HG02798 (cell line): ENCODE results near the gene LRRN2.

Experiments
- ATAC-seq: cut with Tn5 transposase; IDR thresholded peaks from one replicate; pipeline ENCODE4 v1.9.1; 2021; ENCODE audit warnings: mild to moderate bottlenecking; ENCODE audit not compliant: unreplicated experiment, poor library complexity

The LRRN2 gene

DNA sequence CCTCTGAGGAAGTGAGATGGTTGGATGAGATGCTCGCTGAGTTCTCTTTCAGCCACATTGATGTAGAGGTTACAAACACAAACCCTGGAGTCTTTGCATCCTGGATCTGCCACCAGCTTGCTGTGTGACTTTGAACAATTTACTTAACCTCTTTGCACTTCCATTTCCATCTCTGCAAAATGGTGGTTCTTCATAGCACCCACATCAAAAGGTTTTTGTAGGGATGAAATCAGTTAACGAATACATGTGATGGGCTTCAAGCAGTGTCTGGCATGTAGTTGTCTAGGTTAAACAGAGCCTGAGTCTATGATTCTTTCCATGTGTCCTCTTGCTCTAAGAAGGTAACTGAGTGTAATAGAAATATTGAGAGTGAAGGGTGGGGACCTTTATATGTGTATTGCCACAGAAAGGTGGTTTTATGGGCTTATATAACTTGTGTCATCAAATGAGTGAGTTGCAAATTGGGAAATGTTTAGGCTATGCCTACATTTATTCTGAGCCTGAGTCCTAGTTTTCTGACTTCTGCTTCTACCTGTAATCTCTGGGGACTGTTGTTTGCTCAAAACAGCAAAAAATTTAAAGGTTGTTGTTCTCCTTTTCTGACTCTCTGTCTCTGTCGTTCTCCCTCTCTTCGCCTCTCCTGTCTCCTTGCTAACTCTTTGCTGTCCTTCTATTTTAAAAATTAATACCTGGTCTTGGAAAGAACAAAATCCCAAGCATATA, 27.3 kb upstream of the LRRN2 start:
- no peak for ATAC-seq

DNA sequence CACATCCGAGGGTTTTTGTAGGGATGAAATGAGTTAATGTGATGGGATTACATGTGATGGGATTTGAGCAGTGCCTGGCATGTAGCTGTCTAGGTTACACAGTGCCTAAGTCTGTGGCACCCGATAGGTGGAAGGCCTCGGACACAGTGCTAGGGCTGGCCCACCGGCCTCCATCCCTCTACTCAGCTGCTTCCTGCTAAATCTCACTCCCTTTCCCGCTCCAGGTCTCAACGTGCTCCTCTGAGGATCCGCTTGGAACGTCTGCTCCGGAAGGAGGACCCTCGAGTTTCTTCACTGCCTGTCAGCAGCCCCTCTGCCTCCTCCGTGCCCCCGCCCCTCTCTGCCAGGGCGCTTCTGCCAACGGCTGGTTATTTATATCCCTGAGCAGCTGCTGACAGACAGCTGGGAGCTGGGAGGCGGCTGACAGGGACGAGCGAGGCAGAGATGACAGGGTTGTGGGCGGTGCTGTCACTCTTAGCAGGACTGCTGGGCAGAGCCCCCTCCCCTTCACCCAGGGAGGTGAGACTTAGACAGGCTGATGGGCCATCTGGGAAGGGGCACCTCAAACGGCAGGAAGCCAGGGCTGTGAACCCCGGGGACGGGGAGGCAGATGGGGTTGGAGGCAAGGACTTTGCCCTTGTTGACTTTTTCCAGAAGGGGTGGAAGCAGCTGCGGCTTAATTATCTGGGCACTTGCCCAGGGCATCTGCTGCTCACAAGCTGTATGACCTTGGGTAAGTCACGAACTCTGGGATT, 26.6 kb upstream of the LRRN2 start:
- no peak for ATAC-seq

DNA sequence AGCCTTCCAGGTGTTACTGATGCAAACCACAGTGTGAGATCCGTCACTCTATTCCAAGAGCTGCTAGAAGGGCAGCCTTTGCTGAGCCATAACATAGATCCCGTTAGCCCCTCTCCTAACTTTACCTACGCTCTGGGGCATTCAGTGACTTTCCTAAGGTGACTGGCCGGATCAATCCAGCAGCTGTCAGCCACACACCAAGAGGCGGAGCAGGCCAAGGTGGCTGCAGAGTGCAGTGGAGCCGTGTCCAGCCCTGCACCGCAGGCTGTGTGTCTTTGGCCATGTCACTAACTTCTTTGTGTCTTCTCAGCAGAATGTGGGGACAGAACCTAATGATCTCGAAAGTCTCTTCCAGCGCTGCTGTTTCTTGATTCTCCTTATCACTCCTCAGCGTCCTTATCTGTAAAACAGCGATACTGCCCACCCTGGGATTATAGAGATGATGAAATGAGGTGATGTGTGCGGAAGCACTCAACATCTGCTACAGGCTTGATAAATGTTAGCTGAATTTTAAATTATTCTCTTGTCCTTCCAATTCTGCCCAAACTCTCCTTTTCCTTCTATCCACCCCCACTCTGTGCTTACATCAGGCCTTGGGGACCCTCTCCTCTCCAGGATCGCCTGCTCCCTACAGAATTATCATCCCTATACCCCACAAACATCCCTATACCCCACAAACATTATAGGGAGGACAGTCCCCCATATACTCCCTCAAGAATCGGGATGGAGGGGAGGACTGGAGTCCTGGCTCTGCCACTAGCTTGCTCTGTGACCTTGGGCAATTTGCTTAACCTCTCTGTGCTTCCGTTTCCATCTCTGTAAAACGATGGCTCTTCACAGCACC, 25.8 kb upstream of the LRRN2 start:
- no peak for ATAC-seq

DNA sequence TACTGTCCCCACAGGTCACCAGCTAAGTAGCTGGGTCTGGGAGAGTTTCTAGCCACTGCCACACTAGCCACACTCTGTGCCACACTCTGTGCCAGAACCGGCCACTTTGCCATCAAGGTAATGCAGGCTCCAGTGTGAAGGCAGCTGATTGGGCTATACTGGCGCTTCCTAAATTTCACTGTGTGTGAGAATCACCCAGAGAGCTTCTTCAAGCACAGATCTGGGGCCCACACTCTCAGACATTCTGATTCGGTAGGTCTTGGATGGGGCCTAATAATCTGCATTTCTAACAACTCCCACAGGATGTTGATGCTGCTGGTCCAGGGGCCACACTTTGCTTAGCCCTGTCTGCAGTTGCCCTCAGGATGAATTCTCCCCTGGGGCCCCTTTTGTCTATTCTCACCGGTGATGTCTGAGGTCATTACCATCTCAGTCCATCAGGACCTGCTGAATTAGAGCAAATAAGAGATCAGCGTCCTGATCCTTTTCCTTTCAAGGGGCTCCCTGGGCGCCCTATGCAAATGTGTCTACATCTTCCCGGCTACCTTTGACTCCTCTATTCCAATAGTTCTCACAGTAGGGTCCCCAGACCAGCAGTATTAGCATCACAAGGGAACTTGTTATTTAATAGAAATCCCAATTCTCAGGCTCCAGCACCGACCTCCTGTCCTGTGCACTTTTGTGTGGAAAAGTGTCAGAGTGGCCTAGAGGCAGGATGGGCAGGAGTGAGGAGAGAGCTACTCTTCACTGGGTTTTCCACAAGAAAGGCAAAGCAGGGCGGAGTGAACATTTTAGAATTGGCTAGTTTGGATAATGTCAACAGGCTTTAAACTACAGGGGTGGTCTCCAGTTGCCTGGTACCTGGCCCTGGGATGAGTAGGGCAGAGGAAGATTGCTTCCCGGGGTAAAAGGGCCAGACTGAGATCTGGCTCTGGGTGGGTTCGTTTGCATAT, 24.7 kb upstream of the LRRN2 start:
- ATAC-seq: no peak

DNA sequence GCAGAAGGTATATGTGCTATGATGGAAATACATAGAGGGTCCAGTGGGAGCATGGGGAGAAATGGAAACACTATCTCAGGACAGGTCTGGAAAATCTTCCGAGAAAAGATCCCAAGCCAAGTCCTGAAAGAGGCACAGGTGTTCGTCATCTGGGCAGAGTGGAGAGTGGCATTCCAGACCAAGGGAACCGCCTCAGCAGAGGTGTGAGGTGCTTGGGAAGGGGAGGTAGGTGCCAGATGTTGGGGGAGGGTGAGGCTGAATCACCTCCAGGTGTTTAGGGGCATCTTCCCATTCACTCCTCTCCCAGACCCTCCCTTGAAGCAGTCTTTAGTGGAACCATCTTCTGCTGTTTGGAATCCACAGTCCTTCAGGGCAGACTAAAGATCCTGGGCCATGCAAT, 23.5 kb upstream of the LRRN2 start:
- ATAC-seq: no peak

DNA sequence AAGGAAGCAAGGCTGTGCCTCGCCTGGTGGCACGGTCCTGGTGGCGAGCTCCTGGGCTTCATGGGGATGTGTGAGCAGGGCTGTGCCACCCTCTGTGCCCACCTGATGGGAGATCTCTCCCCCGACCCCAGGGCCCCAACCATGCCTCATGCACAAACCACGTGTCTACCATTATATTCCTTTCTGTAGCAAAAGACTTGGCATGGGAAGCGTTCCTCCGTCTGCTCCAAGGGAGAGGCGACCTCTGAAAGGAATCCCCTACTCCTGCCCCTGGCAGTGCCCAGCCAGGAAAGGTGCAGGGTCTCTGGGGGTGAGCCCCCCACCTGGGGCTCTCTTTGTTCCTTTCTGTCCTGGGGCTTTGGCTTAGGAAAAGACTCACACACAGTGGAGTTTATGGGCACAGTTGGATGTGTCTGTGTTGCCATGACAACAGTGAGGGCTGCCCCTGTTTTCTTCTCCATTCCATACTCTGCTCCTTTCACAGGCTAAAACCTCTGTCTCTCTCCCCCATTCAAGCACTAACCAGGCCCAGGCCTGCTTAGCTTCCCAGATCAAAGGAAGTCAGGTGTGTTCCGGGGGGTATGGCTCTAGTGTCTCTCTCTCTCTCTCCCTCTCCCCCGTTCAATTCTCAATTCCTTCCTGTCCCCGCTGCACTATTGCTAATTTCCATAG, 21.4 kb upstream of the LRRN2 start:
- ATAC-seq: no peak

DNA sequence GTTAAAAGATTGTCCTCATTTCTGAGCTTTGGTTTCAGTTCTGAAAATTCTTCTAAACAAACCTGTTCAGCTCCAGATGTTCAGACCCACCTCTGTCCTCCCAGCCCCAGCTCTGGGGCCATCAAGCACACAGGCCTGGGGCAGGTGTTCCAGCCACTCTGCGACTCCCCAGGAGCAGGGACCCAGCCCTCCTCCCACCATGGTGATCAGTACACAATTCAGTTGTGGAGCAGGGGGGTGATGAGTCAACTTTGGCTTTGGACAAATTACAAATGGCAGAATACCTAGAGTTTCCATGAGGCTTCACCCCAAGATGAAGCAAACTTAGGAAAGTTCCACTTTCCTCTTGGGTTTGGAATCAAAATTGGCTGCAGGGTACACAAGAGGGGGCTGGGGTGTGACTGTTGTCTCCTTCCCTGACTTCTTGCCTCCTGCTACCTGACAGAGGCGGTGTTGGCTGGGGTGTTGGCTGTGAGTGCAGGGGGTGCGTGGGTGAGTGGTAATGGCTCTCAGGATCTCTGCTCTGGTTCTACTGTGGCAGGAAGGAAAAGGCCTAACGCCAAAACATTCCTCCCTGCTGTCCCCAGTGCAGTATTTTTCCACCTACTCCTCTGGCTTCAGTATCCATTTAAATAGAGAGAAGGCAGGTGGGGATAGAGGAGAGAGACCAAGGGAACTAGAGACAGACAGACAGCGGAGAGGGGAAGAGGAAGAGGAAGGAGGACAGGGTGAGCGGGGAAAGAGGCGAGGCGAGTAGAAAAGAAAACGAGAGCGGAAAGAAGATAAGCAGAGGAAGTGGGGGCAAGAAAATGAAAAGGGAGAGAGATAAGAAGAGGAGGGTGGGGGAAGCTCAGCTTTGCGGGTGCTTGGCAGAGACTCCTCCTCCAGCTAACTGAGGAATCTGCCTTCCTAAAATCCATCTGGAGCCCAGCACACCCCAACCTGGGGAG, 20.6 kb upstream of the LRRN2 start:
- no peak for ATAC-seq

DNA sequence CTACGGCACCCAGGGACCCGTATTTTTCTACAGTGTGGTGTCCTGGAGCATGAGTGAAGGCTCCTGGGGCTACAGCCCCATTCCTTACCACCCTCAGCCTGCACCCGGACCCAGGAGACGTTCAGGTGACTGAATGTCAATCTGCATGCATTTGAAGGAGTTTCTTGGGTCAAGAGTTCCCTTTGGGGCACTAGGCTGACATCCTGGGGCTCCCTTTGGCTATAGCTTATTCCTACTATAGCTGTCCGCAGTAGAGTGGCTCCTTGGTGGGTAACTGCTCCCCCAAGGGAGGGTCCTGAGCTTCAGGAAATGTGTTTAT, 19.9 kb upstream of the LRRN2 start:
- ATAC-seq: no peak

DNA sequence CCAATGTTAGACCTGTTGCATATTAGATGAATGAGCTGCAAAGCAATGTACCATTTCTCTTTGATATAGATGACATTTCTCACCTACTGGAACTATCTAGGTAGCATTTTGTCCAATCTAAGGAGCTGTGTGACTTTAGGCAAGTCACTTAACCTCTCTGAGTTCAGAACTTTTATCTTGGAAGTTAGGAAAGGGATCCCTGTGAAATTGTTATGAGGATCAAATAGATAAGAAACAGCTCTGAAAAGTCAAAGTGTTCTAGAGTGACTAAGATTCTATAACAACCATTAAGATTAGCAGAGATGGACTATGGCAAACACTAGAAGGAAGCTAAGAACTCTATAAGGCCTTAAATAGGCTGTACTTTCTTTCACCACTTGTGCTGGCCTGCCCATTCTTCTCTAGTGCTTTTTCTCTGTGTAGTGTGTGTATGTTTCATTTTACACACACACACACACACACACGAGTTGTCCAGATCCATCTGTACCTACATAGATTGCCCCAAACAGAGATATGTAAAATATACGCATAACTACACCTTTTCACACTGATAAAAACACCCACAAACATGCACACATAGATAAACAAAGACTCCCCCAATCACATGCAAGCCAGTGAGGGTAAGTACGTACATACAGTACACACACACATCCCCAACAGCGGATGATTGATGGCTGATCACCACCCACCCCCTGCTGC, 19.4 kb upstream of the LRRN2 start:
- no peak for ATAC-seq

DNA sequence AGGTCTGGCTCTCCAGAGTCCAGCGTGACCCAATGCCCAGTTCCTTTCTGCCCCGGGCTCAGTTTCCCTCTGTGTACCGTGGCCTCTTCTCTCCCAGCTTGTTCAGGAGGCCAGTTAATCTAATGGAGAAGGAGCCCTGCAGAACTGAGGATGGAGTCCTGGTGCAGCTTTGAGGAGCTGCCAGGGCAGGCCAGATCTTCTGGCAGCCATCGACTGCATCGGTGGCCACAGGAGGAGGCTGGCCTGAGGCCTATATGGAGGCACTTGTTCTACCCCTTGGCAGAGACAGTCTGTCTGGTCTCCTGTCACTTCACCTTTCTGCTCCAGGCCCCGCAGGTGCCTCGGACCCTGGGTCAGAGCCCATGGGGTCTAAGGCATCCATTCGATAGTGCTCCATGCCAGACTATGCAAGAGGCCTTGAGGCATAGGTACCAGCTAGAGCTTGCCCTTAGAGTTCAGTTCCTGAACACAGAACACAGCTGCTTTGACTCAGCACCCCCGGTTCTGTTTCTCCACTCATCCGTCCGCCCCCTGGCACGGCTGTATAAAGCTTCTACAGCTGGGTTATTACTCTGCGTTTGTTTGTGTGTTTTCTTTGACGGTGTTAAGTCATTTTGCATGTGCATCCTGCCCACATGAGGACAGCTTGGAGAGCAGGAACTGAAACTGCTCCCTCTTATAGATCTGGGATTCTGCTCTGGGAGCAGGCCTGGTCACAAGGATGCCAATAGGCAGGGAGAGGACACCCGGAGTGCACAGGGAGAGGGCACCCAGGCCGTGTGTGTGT, 18.5 kb upstream of the LRRN2 start:
- ATAC-seq: no peak

DNA sequence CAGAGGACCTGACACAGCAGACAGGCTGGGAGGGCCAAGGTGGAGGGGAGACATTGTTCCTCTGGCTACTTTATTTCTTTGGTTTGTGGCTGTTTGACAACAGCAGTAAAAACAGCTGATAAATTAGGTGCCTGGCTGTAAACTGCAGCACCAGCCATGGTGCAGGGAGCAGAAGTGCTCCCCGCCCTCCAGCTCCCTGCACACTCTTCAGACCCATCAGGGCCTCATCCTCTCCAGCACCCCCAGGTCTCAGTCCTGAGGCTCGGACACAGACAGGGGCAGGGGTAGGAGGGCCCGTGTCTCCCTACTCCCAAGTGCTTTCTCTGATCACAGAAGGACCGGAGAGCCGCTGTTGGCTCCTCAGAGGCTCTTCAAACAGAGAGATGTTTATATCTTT, 17.7 kb upstream of the LRRN2 start:
- ATAC-seq: no peak

DNA sequence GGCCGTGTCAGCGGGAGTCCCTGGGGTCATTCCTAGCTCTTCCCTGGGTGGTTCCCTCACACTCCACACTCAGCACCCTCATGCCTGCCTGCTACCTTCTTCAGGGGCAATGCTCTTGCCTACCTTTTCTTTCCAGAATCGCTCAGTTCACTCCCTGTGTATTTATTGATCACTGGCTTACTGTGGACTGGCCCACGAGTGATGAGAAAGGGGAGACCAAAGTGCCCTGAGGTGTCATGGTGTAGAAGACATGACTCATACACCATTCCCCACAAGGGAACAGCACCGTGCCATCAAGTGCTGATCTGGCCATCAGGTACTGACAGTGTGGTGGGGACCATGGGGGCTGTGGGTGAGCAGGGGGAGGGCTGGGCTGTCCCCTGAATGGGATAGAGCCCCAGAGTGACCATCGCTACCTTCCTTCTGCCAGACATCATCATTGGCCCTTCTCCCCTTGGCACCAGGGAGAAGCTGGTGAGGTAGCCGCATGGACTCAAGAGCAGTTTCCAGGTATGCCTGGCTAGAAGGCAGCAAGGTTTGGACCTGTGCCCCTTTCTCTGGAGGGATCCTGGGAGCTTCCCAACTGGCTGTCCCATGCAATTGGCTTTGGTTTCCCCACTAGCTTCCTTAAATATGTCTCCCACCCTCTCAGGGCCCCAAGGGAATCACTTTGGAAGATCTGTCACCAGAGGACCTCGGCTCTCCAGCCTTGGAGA, 17.2 kb upstream of the LRRN2 start:
- ATAC-seq: no peak

DNA sequence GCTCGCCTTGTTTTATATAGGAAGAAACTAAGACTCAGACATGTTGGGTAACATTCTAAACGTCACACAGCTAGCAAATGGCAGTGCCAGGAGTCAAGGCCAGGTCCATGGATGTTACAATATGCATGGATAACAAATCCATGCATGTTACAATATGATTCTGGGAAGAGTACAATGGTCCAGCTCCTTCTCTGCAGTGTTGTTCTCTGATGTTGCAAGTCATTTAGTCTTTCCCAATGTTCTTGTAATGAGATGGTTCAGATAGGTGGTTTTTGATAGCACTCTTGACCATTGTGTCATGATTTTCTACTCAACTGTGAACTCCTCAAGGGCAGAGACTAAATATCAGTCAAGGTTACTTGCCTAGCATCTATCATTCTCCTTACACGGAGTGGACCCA, 15.7 kb upstream of the LRRN2 start:
- no peak for ATAC-seq

DNA sequence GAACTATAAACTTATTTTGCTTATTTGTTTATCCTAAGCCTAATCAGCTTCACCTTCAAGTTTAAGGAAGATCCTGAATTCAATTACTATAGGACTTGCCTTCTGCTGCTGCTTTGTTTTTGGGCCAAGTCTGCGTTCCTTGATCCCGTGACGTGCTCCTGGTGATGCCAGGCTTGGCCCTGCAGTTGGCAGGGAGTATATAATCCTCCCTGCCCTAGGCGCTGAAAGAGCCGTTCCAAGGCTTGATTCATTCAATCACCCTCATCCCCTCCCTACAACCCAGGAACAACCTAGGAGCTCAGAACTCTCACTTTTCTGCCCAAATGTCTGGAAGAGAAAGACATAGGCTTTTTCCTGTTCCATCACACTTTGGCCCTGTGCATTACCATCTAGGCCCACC, 12.4 kb upstream of the LRRN2 start:
- no peak for ATAC-seq

DNA sequence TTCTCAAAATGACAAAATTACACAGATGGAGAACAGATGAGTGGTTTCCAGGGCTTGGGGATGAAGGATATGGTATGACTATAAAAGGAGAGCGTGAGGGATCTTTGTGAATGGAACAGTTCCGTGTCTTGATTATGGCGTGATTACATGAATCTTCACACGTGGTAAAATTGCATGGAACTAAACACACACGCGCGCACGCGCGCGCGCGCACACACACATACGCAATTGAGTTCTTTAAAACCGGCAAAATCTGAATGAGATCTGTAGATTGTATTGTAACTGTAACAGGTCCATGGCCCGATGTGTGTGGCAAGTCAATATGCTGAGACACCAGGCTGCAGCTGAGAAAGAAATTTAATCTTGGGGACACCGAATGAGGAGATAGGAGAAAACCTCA, 11.1 kb upstream of the LRRN2 start:
- ATAC-seq: no peak

DNA sequence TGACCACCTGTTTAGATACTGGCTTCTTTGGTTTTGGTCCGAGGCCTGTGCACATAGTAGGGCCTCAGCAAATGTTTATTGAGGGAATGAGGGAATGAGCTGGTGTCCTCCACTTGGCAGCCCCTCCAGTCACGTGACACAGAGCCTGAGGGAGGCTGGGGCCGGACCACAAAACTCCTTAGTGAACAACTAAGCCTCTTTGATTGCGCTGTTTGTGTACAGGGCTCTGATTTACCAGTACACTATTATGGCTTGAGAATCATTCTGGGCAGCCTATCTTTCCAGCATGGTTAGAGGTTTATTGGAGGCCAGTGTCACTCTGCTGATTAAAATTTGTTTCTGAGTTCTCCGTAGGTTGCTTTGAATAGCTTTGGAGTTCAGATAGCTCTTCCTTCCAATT, 10.2 kb upstream of the LRRN2 start:
- no peak for ATAC-seq

DNA sequence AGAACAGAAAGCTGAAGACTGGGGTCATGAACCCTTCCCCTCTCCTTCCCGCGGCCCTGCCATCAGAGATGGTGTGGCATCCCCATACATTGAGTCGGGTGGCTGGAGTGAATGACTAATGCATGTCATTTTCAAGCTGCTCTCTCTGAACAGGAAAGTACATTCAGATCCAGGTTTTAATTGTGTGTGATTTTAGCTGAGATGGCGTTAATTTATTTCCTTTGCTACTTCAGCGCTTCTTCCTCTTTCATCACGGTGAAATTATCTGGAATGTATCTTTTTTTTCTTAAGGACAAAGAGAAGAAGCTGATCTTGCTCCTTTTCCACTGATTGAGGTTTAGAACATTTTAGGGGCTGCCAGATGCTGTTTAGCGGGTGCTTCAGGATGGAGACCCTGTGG, 8.6 kb upstream of the LRRN2 start:
- no peak for ATAC-seq
